ENCODE results near the gene GPR148.
A peak's percentile ranks its signal among the peaks of the same experiment; 100 is the strongest.
"Not testable (repeated sequence)": the region's sequence is repeated elsewhere in the genome, so short reads cannot be mapped to it uniquely, and the experiment has no call there.

The GPR148 gene

DNA sequence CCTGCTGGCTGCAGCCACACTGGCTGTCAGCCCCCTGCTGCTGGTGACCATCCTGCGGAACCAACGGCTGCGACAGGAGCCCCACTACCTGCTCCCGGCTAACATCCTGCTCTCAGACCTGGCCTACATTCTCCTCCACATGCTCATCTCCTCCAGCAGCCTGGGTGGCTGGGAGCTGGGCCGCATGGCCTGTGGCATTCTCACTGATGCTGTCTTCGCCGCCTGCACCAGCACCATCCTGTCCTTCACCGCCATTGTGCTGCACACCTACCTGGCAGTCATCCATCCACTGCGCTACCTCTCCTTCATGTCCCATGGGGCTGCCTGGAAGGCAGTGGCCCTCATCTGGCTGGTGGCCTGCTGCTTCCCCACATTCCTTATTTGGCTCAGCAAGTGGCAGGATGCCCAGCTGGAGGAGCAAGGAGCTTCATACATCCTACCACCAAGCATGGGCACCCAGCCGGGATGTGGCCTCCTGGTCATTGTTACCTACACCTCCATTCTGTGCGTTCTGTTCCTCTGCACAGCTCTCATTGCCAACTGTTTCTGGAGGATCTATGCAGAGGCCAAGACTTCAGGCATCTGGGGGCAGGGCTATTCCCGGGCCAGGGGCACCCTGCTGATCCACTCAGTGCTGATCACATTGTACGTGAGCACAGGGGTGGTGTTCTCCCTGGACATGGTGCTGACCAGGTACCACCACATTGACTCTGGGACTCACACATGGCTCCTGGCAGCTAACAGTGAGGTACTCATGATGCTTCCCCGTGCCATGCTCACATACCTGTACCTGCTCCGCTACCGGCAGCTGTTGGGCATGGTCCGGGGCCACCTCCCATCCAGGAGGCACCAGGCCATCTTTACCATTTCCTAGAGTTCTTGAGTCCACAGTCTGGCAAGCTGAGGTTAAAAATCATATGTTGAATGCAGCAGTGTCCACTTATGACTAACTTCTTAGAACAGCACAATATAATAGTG is 741 bp downstream of the GPR148 start:
- Histone ChIP-seq H3K14ac (ENCODE audit: low read length) (no peak overlapping the region), H4K91ac (ENCODE audit: low read depth, low read length, poor library complexity) (no peak overlapping the region), H3K4me3 (ENCODE audit: low read length in 2 of 2) (no peak overlapping the region), H3K4ac (ENCODE audit: low read length) (no peak overlapping the region), H2AFZ (ENCODE audit: low read length) (no peak overlapping the region), H3K27ac (replicated peaks; ENCODE audit: low read length) (no peak overlapping the region), H3K23ac (ENCODE audit: low read depth, low read length, poor library complexity) (peak overlapping the region; percentile 67), H3K4me1 (ENCODE audit: control insufficient read depth in 2 of 2, insufficient read depth in 1 of 2, low read depth in 1 of 2, low read length in 2 of 2) (peaks cover 0 to 8% of the 10 kb centered on the region in 2 donors), H3K9me3 (replicated peaks in 1 of 2; ENCODE audit: control insufficient read depth in 2 of 2, insufficient read depth in 1 of 2, low read depth in 1 of 2, low read length in 2 of 2) (no peaks in the 10 kb centered on the region), H3K18ac (ENCODE audit: low read length) (peak overlapping the region; percentile 8), H2AK5ac (ENCODE audit: low read depth, low read length) (peak overlapping the region; percentile 51), H2BK15ac (ENCODE audit: low read length) (peak overlapping the region; percentile 50), H2BK12ac (ENCODE audit: low read length) (no peak overlapping the region), H3K79me1 (ENCODE audit: low read depth, low read length) (no peaks in the 10 kb centered on the region), H3K27me3 (ENCODE audit: control insufficient read depth in 3 of 3, insufficient read depth in 3 of 3, low read depth in 1 of 3, low read length in 3 of 3) (peaks cover 0 to 26% (median 14%) of the 10 kb centered on the region in 3 experiments), H4K8ac (ENCODE audit: low read depth, low read length) (no peak overlapping the region), H3K4me2 (ENCODE audit: insufficient read depth, low read length, poor library complexity, severe bottlenecking) (no peak overlapping the region), H2BK5ac (ENCODE audit: low read length) (peak overlapping the region; percentile 42), H3K9ac (ENCODE audit: low read depth, low read length, poor library complexity) (peak overlapping the region; percentile 65), H2BK120ac (ENCODE audit: low read depth, low read length) (no peak overlapping the region), H3K36me3 (replicated peaks in 1 of 2; ENCODE audit: control insufficient read depth in 2 of 2, insufficient read depth in 2 of 2, low read length in 2 of 2) (no peaks in the 10 kb centered on the region)
- WGBS, 2 donors (ENCODE audit: extremely low coverage in 2 of 2, insufficient read length in 2 of 2, insufficient replicate concordance in 1 of 2): no CpG with 5 or more reads among the region's 17 CpGs
- no peak for DNase-seq (ENCODE audit: low spot score)

DNA sequence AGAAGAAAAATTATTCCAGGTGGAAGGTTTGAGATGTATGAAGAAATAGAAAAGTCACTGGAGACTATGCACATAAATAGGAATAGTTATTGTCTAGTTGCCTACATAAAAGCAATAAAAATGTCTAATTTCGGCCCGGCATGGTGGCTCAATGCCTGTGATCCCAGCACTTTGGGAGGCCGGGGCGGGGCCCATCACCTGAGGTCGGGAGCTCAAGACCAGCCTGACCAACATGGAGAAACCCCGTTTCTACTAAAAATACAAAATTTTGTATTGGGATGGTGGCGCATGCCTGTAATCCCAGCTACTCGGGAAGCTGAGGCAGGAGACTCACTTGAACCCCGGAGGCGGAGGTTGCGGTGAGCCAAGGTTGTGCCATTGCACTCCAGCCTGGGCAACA is 3.4 kb downstream of the GPR148 start:
- H3K4me3 ChIP-seq (ENCODE audit: low read length in 2 of 2); H2BK12ac ChIP-seq (ENCODE audit: low read length); H2AFZ ChIP-seq (ENCODE audit: low read length); H4K91ac ChIP-seq (ENCODE audit: low read depth, low read length, poor library complexity); H4K8ac ChIP-seq (ENCODE audit: low read depth, low read length); H3K18ac ChIP-seq (ENCODE audit: low read length); H3K4me1 ChIP-seq (ENCODE audit: control insufficient read depth in 2 of 2, insufficient read depth in 1 of 2, low read depth in 1 of 2, low read length in 2 of 2); H2BK15ac ChIP-seq (ENCODE audit: low read length); DNase-seq (ENCODE audit: low spot score); H2AK5ac ChIP-seq (ENCODE audit: low read depth, low read length); H2BK5ac ChIP-seq (ENCODE audit: low read length); H3K79me1 ChIP-seq (ENCODE audit: low read depth, low read length); H3K4me2 ChIP-seq (ENCODE audit: insufficient read depth, low read length, poor library complexity, severe bottlenecking); H3K9me3 ChIP-seq (replicated peaks in 1 of 2; ENCODE audit: control insufficient read depth in 2 of 2, insufficient read depth in 1 of 2, low read depth in 1 of 2, low read length in 2 of 2); H3K23ac ChIP-seq (ENCODE audit: low read depth, low read length, poor library complexity); H3K9ac ChIP-seq (ENCODE audit: low read depth, low read length, poor library complexity); H3K27ac ChIP-seq (replicated peaks; ENCODE audit: low read length); H3K36me3 ChIP-seq (replicated peaks in 1 of 2; ENCODE audit: control insufficient read depth in 2 of 2, insufficient read depth in 2 of 2, low read length in 2 of 2); H3K4ac ChIP-seq (ENCODE audit: low read length); H2BK120ac ChIP-seq (ENCODE audit: low read depth, low read length); H3K14ac ChIP-seq (ENCODE audit: low read length): not testable (repeated sequence)
- WGBS, 2 donors (ENCODE audit: extremely low coverage in 2 of 2, insufficient read length in 2 of 2, insufficient replicate concordance in 1 of 2): no CpG with 5 or more reads among the region's 11 CpGs
- peaks cover 0 to 15% (median 7%) of the 10 kb centered on the region in 3 experiments for H3K27me3 ChIP-seq (ENCODE audit: control insufficient read depth in 3 of 3, insufficient read depth in 3 of 3, low read depth in 1 of 3, low read length in 3 of 3)

DNA sequence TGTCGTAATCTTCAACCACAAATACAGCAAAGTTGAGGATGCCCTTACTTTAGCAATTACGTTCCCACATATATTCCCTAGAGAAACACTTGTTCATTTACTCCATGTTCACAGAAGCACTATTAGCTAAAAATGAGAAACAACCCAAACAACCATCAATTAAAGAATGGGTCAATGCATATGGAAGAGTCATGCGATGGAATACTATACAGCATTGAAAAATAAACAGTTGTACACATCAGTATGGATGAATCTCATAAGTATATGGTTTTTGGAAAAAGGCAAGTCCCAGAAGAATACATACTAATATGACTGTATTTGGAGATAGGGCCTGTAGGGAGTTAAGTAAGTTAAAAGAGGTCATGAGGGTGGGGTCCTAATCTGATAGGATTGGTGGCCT is 6.3 kb downstream of the GPR148 start:
- Histone ChIP-seq H3K4me2 (ENCODE audit: insufficient read depth, low read length, poor library complexity, severe bottlenecking) (no peak overlapping the region), H3K9me3 (replicated peaks in 1 of 2; ENCODE audit: control insufficient read depth in 2 of 2, insufficient read depth in 1 of 2, low read depth in 1 of 2, low read length in 2 of 2) (peaks cover 0 to 2% of the 10 kb centered on the region in 2 donors), H2AFZ (ENCODE audit: low read length) (no peak overlapping the region), H3K27ac (replicated peaks; ENCODE audit: low read length) (no peak overlapping the region), H4K8ac (ENCODE audit: low read depth, low read length) (no peak overlapping the region), H2BK5ac (ENCODE audit: low read length) (no peak overlapping the region), H2BK12ac (ENCODE audit: low read length) (no peak overlapping the region), H2AK5ac (ENCODE audit: low read depth, low read length) (no peak overlapping the region), H2BK15ac (ENCODE audit: low read length) (no peak overlapping the region), H3K79me1 (ENCODE audit: low read depth, low read length) (no peaks in the 10 kb centered on the region), H3K4ac (ENCODE audit: low read length) (no peak overlapping the region), H3K18ac (ENCODE audit: low read length) (no peak overlapping the region), H3K23ac (ENCODE audit: low read depth, low read length, poor library complexity) (no peak overlapping the region), H3K9ac (ENCODE audit: low read depth, low read length, poor library complexity) (no peak overlapping the region), H2BK120ac (ENCODE audit: low read depth, low read length) (no peak overlapping the region), H3K4me3 (ENCODE audit: low read length in 2 of 2) (no peak overlapping the region), H3K14ac (ENCODE audit: low read length) (no peak overlapping the region), H3K4me1 (ENCODE audit: control insufficient read depth in 2 of 2, insufficient read depth in 1 of 2, low read depth in 1 of 2, low read length in 2 of 2) (no peaks in the 10 kb centered on the region), H4K91ac (ENCODE audit: low read depth, low read length, poor library complexity) (no peak overlapping the region), H3K36me3 (replicated peaks in 1 of 2; ENCODE audit: control insufficient read depth in 2 of 2, insufficient read depth in 2 of 2, low read length in 2 of 2) (no peaks in the 10 kb centered on the region), H3K27me3 (ENCODE audit: control insufficient read depth in 3 of 3, insufficient read depth in 3 of 3, low read depth in 1 of 3, low read length in 3 of 3) (no peaks in the 10 kb centered on the region)
- no peak for DNase-seq (ENCODE audit: low spot score)
- no CpG with 5 or more reads among the region's 3 CpGs for WGBS, 2 donors (ENCODE audit: extremely low coverage in 2 of 2, insufficient read length in 2 of 2, insufficient replicate concordance in 1 of 2)

DNA sequence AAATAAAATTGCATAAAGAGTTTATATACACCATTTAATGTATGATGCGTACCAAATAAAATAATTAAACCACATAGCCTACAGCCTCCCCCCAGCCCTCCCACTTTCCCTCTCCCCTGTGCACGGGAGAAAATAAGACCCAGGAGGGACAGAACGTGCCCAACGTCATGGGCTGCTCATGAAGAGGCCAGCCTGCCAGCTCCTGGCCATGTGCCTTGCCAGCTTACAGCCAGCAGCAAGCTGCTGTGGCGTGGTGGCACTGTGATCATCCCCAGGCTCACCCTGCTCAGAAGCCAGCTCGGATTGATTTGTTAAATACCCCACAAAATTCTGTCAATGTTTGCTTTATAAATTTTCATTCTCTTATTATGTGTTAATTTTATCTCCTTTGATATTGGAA is 7.6 kb downstream of the GPR148 start:
- H2BK5ac ChIP-seq (ENCODE audit: low read length): no peak overlapping the region
- no peak overlapping the region for H3K27ac ChIP-seq (replicated peaks; ENCODE audit: low read length)
- no peaks in the 10 kb centered on the region for H3K27me3 ChIP-seq (ENCODE audit: control insufficient read depth in 3 of 3, insufficient read depth in 3 of 3, low read depth in 1 of 3, low read length in 3 of 3)
- no peak for DNase-seq (ENCODE audit: low spot score)
- no peak overlapping the region for H3K4ac ChIP-seq (ENCODE audit: low read length)
- WGBS, 2 donors (ENCODE audit: extremely low coverage in 2 of 2, insufficient read length in 2 of 2, insufficient replicate concordance in 1 of 2): no CpG with 5 or more reads among the region's 6 CpGs
- H4K91ac ChIP-seq (ENCODE audit: low read depth, low read length, poor library complexity): no peak overlapping the region
- no peak overlapping the region for H2AFZ ChIP-seq (ENCODE audit: low read length)
- H3K14ac ChIP-seq (ENCODE audit: low read length): peak overlapping the region; percentile 56
- H3K23ac ChIP-seq (ENCODE audit: low read depth, low read length, poor library complexity): no peak overlapping the region
- no peak overlapping the region for H2BK15ac ChIP-seq (ENCODE audit: low read length)
- H2BK12ac ChIP-seq (ENCODE audit: low read length): no peak overlapping the region
- peaks cover 0 to 2% of the 10 kb centered on the region in 2 donors for H3K4me1 ChIP-seq (ENCODE audit: control insufficient read depth in 2 of 2, insufficient read depth in 1 of 2, low read depth in 1 of 2, low read length in 2 of 2)
- no peaks in the 10 kb centered on the region for H3K79me1 ChIP-seq (ENCODE audit: low read depth, low read length)
- peak overlapping the region; percentile 85 for H3K18ac ChIP-seq (ENCODE audit: low read length)
- H3K9ac ChIP-seq (ENCODE audit: low read depth, low read length, poor library complexity): no peak overlapping the region
- H3K4me3 ChIP-seq (ENCODE audit: low read length in 2 of 2): no peak overlapping the region
- no peak overlapping the region for H4K8ac ChIP-seq (ENCODE audit: low read depth, low read length)
- no peak overlapping the region for H2BK120ac ChIP-seq (ENCODE audit: low read depth, low read length)
- no peaks in the 10 kb centered on the region for H3K36me3 ChIP-seq (replicated peaks in 1 of 2; ENCODE audit: control insufficient read depth in 2 of 2, insufficient read depth in 2 of 2, low read length in 2 of 2)
- peaks cover 0 to 2% of the 10 kb centered on the region in 2 donors for H3K9me3 ChIP-seq (replicated peaks in 1 of 2; ENCODE audit: control insufficient read depth in 2 of 2, insufficient read depth in 1 of 2, low read depth in 1 of 2, low read length in 2 of 2)
- H2AK5ac ChIP-seq (ENCODE audit: low read depth, low read length): no peak overlapping the region
- H3K4me2 ChIP-seq (ENCODE audit: insufficient read depth, low read length, poor library complexity, severe bottlenecking): no peak overlapping the region

All from neuronal stem cell (in vitro differentiated cells).